HepG2 (cell line): ENCODE measurements around the gene WDR31. TPM values are rescaled to one million over a fixed set of nuclear protein-coding genes. Genes with fewer than 3 reads are reported as not detected.

ENCODE experiments used
- ATAC-seq: fragments of 200-7000 bp; cut with Tn5 transposase; 3 replicates; pipeline ENCODE4 v1.9.1; 2020; ENCODE audit warnings: mild to moderate bottlenecking, moderate library complexity
- BruUV-seq: library from RNA; stranded (reverse); fragments of 400-500 nt; replicated peaks from 2 replicates; lab custom pipeline; 2021; lab: Mats Ljungman, UMichigan
- CTCF ChIA-PET: fragments of 300-600 bp; formaldehyde crosslinking; extraction: SDS; loops from one replicate; lab custom pipeline; 2021; ENCODE audit warnings: low total read pairs, inconsistent platforms, low intra/inter-chr PET ratio; lab: Yijun Ruan, JAX
- POLR2A ChIA-PET: fragments of 350-600 bp; sonication (Branson Sonifier 250); formaldehyde crosslinking; loops from one replicate; lab custom pipeline; 2020; ENCODE audit warnings: antibody characterized with exemption, inconsistent platforms; lab: Yijun Ruan, JAX
- DNase-seq: peaks from one replicate; pipeline ENCODE4 v3.0.0-alpha.2; 2015; ENCODE audit warnings: low spot score
- FAIRE-seq: peaks from 3 replicates; lab custom pipeline; 2011; peaks lifted over from hg19 to GRCh38; lab: Jason Lieb, UNC
- H2AFZ ChIP-seq: one replicate; pipeline ENCODE4 v1.6.1; 2011; ENCODE audit warnings: low read length, inconsistent platforms
- H3K27ac ChIP-seq: fragments of 300-600 bp; 3 replicates; pipeline ENCODE4 v1.8.0; 2011; ENCODE audit warnings: mixed run types, mild to moderate bottlenecking, mixed read lengths, low read length, inconsistent platforms; ENCODE audit not compliant: insufficient read depth; ENCODE audit errors: extremely low read length
- H3K27me3 ChIP-seq, 2 experiments: fragments of 200-600 bp in 1 of 2; 2 replicates in 1 of 2; 3 replicates in 1 of 2; pipeline versions ENCODE4 v1.6.0 to v1.8.0; 2011; ENCODE audit warnings: low read length in 2 of 2, mild to moderate bottlenecking in 2 of 2, moderate library complexity in 2 of 2, inconsistent platforms in 1 of 2; ENCODE audit not compliant: insufficient read depth in 2 of 2, control insufficient read depth in 1 of 2
- H3K36me3 ChIP-seq, 2 experiments: fragments of 200-600 bp in 1 of 2; replicated peaks in 1 of 2; 2 replicates in 1 of 2; 3 replicates in 1 of 2; pipeline versions ENCODE4 v1.5.1 to v1.8.0; 2011; ENCODE audit warnings: low read length in 2 of 2, inconsistent platforms in 1 of 2; ENCODE audit not compliant: insufficient read depth in 2 of 2, control insufficient read depth in 1 of 2
- H3K4me1 ChIP-seq: 2 replicates; pipeline ENCODE4 v1.5.1; 2012; ENCODE audit warnings: low read length, inconsistent platforms; ENCODE audit not compliant: insufficient read depth
- H3K4me2 ChIP-seq: 2 replicates; pipeline ENCODE4 v1.6.0; 2011; ENCODE audit warnings: low read depth, low read length, inconsistent platforms
- H3K4me3 ChIP-seq, 3 experiments: fragments of 200-600 bp in 1 of 3; sonication (generic), shearing (Covaris generic) in 1 of 3; replicated peaks in 1 of 3; 2 replicates each; pipeline ENCODE4 v1.5.1; 2011 to 2016; ENCODE audit warnings: low read length in 3 of 3, inconsistent platforms in 2 of 3, low read depth in 2 of 3, mild to moderate bottlenecking in 2 of 3, control low read depth in 1 of 3, mixed read lengths in 1 of 3; ENCODE audit not compliant: insufficient read depth in 1 of 3
- H3K79me2 ChIP-seq: one replicate; pipeline ENCODE4 v1.6.1; 2011; ENCODE audit warnings: low read length, inconsistent platforms; ENCODE audit not compliant: insufficient read depth
- H3K9ac ChIP-seq: 2 replicates; pipeline ENCODE4 v1.6.0; 2011; ENCODE audit warnings: mild to moderate bottlenecking, low read depth, low read length, inconsistent platforms; ENCODE audit not compliant: insufficient read depth
- H3K9me3 ChIP-seq: 2 replicates; pipeline ENCODE4 v1.5.1; 2012; ENCODE audit warnings: mild to moderate bottlenecking, low read length
- H4K20me1 ChIP-seq: 2 replicates; pipeline ENCODE4 v1.6.0; 2011; ENCODE audit warnings: inconsistent platforms, mild to moderate bottlenecking, low read length, moderate library complexity; ENCODE audit not compliant: insufficient read depth
- DNMT1 ChIP-seq: sonication (generic); formaldehyde crosslinking; IDR thresholded peaks from 2 replicates; pipeline ENCODE4 v1.5.1; 2020; ENCODE audit warnings: mild to moderate bottlenecking, missing genetic modification reagents
- DZIP1 ChIP-seq: sonication (generic); formaldehyde crosslinking; IDR thresholded peaks from 2 replicates; pipeline ENCODE4 v1.5.0; 2020; ENCODE audit warnings: mild to moderate bottlenecking, missing genetic modification reagents
- HOXD1 ChIP-seq: sonication (generic); formaldehyde crosslinking; IDR thresholded peaks from 2 replicates; pipeline ENCODE4 v1.5.0; 2020; ENCODE audit warnings: missing genetic modification reagents
- MIER2 ChIP-seq: IDR thresholded peaks from 2 replicates; pipeline ENCODE4 v1.6.1; 2016; ENCODE audit warnings: missing biosample characterization, missing genetic modification reagents
- NFKB2 ChIP-seq: sonication (generic); formaldehyde crosslinking; IDR thresholded peaks from 2 replicates; pipeline ENCODE4 v1.4.0; 2020; ENCODE audit warnings: missing genetic modification reagents, borderline replicate concordance
- NR2C2 ChIP-seq: sonication (generic); formaldehyde crosslinking; IDR thresholded peaks from 2 replicates; pipeline ENCODE4 v1.4.0; 2020; ENCODE audit warnings: missing genetic modification reagents, mild to moderate bottlenecking, moderate library complexity, borderline replicate concordance
- ZFX ChIP-seq: sonication (generic); formaldehyde crosslinking; IDR thresholded peaks from 2 replicates; pipeline ENCODE4 v1.4.0; 2020; ENCODE audit warnings: mild to moderate bottlenecking, low read depth, missing genetic modification reagents, moderate library complexity
- ZNF205 ChIP-seq: IDR thresholded peaks from 2 replicates; pipeline ENCODE4 v1.6.1; 2018; ENCODE audit warnings: missing biosample characterization, missing genetic modification reagents
- ZNF253 ChIP-seq: sonication (generic); formaldehyde crosslinking; IDR thresholded peaks from 2 replicates; pipeline ENCODE4 v1.8.0; 2022; ENCODE audit warnings: mild to moderate bottlenecking, missing genetic modification reagents, borderline replicate concordance
- ZNF556 ChIP-seq: sonication (generic); formaldehyde crosslinking; IDR thresholded peaks from 2 replicates; pipeline ENCODE4 v1.4.0; 2020; ENCODE audit warnings: mild to moderate bottlenecking, missing genetic modification reagents, borderline replicate concordance
- ZNF576 ChIP-seq: sonication (generic); formaldehyde crosslinking; IDR thresholded peaks from 2 replicates; pipeline ENCODE4 v1.4.0; 2020; ENCODE audit warnings: mild to moderate bottlenecking, missing genetic modification reagents
- ZNF768 ChIP-seq: sonication (generic); formaldehyde crosslinking; IDR thresholded peaks from 2 replicates; pipeline ENCODE4 v1.4.0; 2020; ENCODE audit warnings: missing genetic modification reagents
- WGBS: methylation state at CpG from one replicate; pipeline ENCODE4 v1.1.6; 2017; ENCODE audit warnings: low lambda C conversion rate; 5-methylcytosine and 5-hydroxymethylcytosine counted together
- in situ Hi-C: cut with HindIII; loops from 2 replicates; pipeline ENCODE4 v1.10.0; 2017; ENCODE audit warnings: low pct_unique_long_range_greater_than_20kb; ENCODE audit not compliant: extremely low pct_ligation_motif_present
- intact Hi-C: fragments of 100-400 bp; cut with micrococcal nuclease; formaldehyde crosslinking; loops from one replicate; pipeline ENCODE4 v1.10.0; 2022; ENCODE audit not compliant: unreplicated experiment
- polyA plus RNA-seq, 8 experiments: library from polyadenylated mRNA; depleted of rRNA in 3 of 8; stranded (reverse) in 7 of 8; unstranded in 1 of 8; fragments of >200 nt; fragmentation: Illumina TruSeq in 4 of 8; extraction: Trizol in 4 of 8; gene quantifications; 2 replicates each; pipeline versions ENCODE4 v1.2.1 to v1.2.3, GENCODE V29; 2011 to 2016; ENCODE audit warnings: low read depth in 4 of 8, missing spikeins in 1 of 8, mixed read lengths in 1 of 8; ENCODE audit not compliant: insufficient read depth in 1 of 8
- total RNA-seq, 5 experiments: library from RNA; depleted of rRNA; stranded (reverse); fragments of >200 nt; fragmentation: Illumina TruSeq; extraction: Trizol; gene quantifications; 2 replicates each; pipeline ENCODE4 v1.2.3, GENCODE V29; 2016; ENCODE audit warnings: low read depth in 1 of 5

WDR31 gene
- total and polyA plus RNA-seq, 2 of the 13 experiments (the other 11 are each of a cell fraction or from before 2014, with no cell fraction given), result 0.33 to 1.7 TPM

GRCh38 chr9:113363336-113363735 is 23.3 kb upstream of the WDR31 start (continued):
- TF ChIP-seq NR2C2 (CRISPR knock-in tag), result no peak

GRCh38 chr9:113361304-113362018 is 21.4 kb upstream of the WDR31 start:
- Histone ChIP-seq H4K20me1 (no peaks in the 10 kb centered on the region), H3K4me2 (no peak overlapping the region), H3K27ac (no peak overlapping the region), H3K4me1 (peaks cover 22% of the 10 kb centered on the region), H3K9ac (no peak overlapping the region), H3K36me3 (no peaks in the 10 kb centered on the region), H3K4me3 (no peak overlapping the region), H3K9me3 (no peaks in the 10 kb centered on the region), H2AFZ (no peak overlapping the region), H3K79me2 (no peaks in the 10 kb centered on the region), H3K27me3 (peaks cover 0 to 6% of the 10 kb centered on the region in 2 experiments; a peak in 2 of 5 replicates)
- POLR2A ChIA-PET, result interaction anchor here (1.0 kb wide), 1 partner anchor 11 kb away, joined by 3 read pairs; no protein-coding TSS in a partner anchor
- DNase-seq (no peak), FAIRE-seq (no peak), ATAC-seq (no peak)
- CTCF ChIA-PET, result no interaction called here
- in situ Hi-C loops (no loop called here), intact Hi-C loops (no loop called here)
- WGBS, result 41% methylated on average over 6 of the region's 7 CpGs
- no TSS peak for BruUV-seq
- TF ChIP-seq ZNF556 (CRISPR knock-in tag) (no peak), ZNF205 (CRISPR knock-in tag) (peak; percentile 93; the same call in 1 of the 2 replicates)

GRCh38 chr9:113360242-113360842 is 20.3 kb upstream of the WDR31 start:
- intact Hi-C loops (no loop called here), in situ Hi-C loops (no loop called here)
- no TSS peak for BruUV-seq
- Histone ChIP-seq H4K20me1 (no peaks in the 10 kb centered on the region), H3K4me3 (no peak overlapping the region), H3K4me2 (no peak overlapping the region), H3K36me3 (no peaks in the 10 kb centered on the region), H3K4me1 (peaks cover 11% of the 10 kb centered on the region), H3K9ac (no peak overlapping the region), H3K27me3 (peaks cover 0 to 6% of the 10 kb centered on the region in 2 experiments; a peak in 2 of 5 replicates), H2AFZ (no peak overlapping the region), H3K9me3 (no peaks in the 10 kb centered on the region), H3K79me2 (no peaks in the 10 kb centered on the region), H3K27ac (no peak overlapping the region)
- WGBS, result 69% methylated on average over 15 of the region's 15 CpGs
- DNase-seq (no peak), FAIRE-seq (no peak), ATAC-seq (no peak)
- CTCF ChIA-PET, result no interaction called here
- POLR2A ChIA-PET, result no interaction called here
- TF ChIP-seq DZIP1 (CRISPR knock-in tag) (no peak), NFKB2 (CRISPR knock-in tag) (no peak), DNMT1 (CRISPR knock-in tag) (no peak), HOXD1 (CRISPR knock-in tag) (no peak), ZFX (CRISPR knock-in tag) (no peak), ZNF253 (no peak), ZNF576 (no peak), MIER2 (CRISPR knock-in tag) (no peak), ZNF768 (CRISPR knock-in tag) (no peak)
